SK-N-SH (cell line): ENCODE data around the gene CAPNS2. TPM values are rescaled to one million over a fixed set of nuclear protein-coding genes. Genes with fewer than 3 reads are reported as not detected.

Source experiments
- CTCF ChIA-PET: fragments of 300-600, 350-600 bp; formaldehyde crosslinking; extraction: SDS; loops from one replicate; lab custom pipeline; 2021; lab: Yijun Ruan, JAX
- POLR2A ChIA-PET: fragments of 350-600 bp; sonication (Branson Sonifier 250); formaldehyde crosslinking; extraction: SDS; loops from one replicate; lab custom pipeline; 2020; ENCODE audit warnings: antibody characterized with exemption, inconsistent platforms; lab: Yijun Ruan, JAX
- DNase-seq: peaks from one replicate; pipeline ENCODE4 v3.0.0; 2012
- H2AFZ ChIP-seq: fragments of 200-600 bp; sonication (generic); 2 replicates; pipeline ENCODE4 v1.8.1; 2016; ENCODE audit warnings: antibody characterized with exemption, mild to moderate bottlenecking, low read depth
- H3F3A ChIP-seq: fragments of 200-600 bp; sonication (generic); replicated peaks from 2 replicates; pipeline ENCODE3; 2016; ENCODE audit warnings: antibody characterized with exemption, mild to moderate bottlenecking; ENCODE audit not compliant: insufficient read depth
- H3K27ac ChIP-seq, 2 experiments: fragments of 200-500 bp in 1 of 2; fragments of 200-600 bp in 1 of 2; sonication (Bioruptor generic) in 1 of 2; sonication (generic), shearing (Covaris generic) in 1 of 2; 2 replicates each; pipeline versions ENCODE4 v1.5.1 to v1.6.1; 2014 to 2016; ENCODE audit warnings: low read depth in 2 of 2, inconsistent platforms in 1 of 2, low read length in 1 of 2, mild to moderate bottlenecking in 1 of 2, mixed read lengths in 1 of 2
- H3K27me3 ChIP-seq: fragments of 200-600 bp; sonication (generic), shearing (Covaris generic); 2 replicates; pipeline ENCODE4 v1.6.1; 2016; ENCODE audit warnings: mixed run types; ENCODE audit not compliant: insufficient read depth
- H3K36me3 ChIP-seq, 2 experiments: fragments of 200-500 bp in 1 of 2; fragments of 200-600 bp in 1 of 2; sonication (Bioruptor generic) in 1 of 2; sonication (generic) in 1 of 2; replicated peaks in 1 of 2; 2 replicates each; pipeline versions ENCODE3 to v1.5.1; 2014 to 2016; ENCODE audit warnings: low read length in 1 of 2, mild to moderate bottlenecking in 1 of 2; ENCODE audit not compliant: insufficient read depth in 2 of 2, control insufficient read depth in 1 of 2
- H3K4me1 ChIP-seq, 2 experiments: fragments of 200-500 bp in 1 of 2; fragments of 200-600 bp in 1 of 2; sonication (Bioruptor generic) in 1 of 2; sonication (generic), shearing (Covaris generic) in 1 of 2; 2 replicates each; pipeline versions ENCODE4 v1.5.1 to v1.6.1; 2014 to 2016; ENCODE audit warnings: low read depth in 1 of 2, low read length in 1 of 2, mixed run types in 1 of 2; ENCODE audit not compliant: insufficient read depth in 2 of 2, control insufficient read depth in 1 of 2
- H3K4me2 ChIP-seq: fragments of 200-600 bp; sonication (generic), shearing (Covaris generic); 2 replicates; pipeline ENCODE4 v1.6.1; 2017; ENCODE audit warnings: mixed run types
- H3K4me3 ChIP-seq, 2 experiments: fragments of 200-500 bp in 1 of 2; fragments of 200-600 bp in 1 of 2; sonication (Bioruptor generic) in 1 of 2; sonication (generic), shearing (Covaris generic) in 1 of 2; 2 replicates each; pipeline versions ENCODE4 v1.5.1 to v1.8.1; 2014 to 2016; ENCODE audit warnings: low read depth in 2 of 2, inconsistent platforms in 1 of 2, low read length in 1 of 2, mild to moderate bottlenecking in 1 of 2, mixed read lengths in 1 of 2, moderate library complexity in 1 of 2
- H3K79me2 ChIP-seq: fragments of 200-600 bp; sonication (generic); 2 replicates; pipeline ENCODE4 v1.8.1; 2017; ENCODE audit warnings: mild to moderate bottlenecking; ENCODE audit not compliant: insufficient read depth
- H3K9ac ChIP-seq: fragments of 200-600 bp; sonication (generic); 2 replicates; pipeline ENCODE4 v1.6.1; 2017; ENCODE audit warnings: mixed run types
- H3K9me2 ChIP-seq: fragments of 200-600 bp; sonication (generic); 2 replicates; pipeline ENCODE4 v1.6.1; 2017; ENCODE audit warnings: mixed run types
- H3K9me3 ChIP-seq: fragments of 200-600 bp; sonication (generic); 2 replicates; pipeline ENCODE4 v1.6.1; 2017; ENCODE audit warnings: mixed run types, mild to moderate bottlenecking, moderate library complexity
- H4K20me1 ChIP-seq: fragments of 200-600 bp; sonication (generic); 2 replicates; pipeline ENCODE4 v1.6.1; 2017; ENCODE audit warnings: mild to moderate bottlenecking, mixed run types; ENCODE audit not compliant: insufficient read depth
- CHD2 ChIP-seq: fragments of 150-350 bp; IDR thresholded peaks from 2 replicates; pipeline ENCODE4 v1.6.1; 2018; ENCODE audit warnings: low read length; ENCODE audit not compliant: partially characterized antibody
- EP300 ChIP-seq, 2 experiments: IDR thresholded peaks; 2 replicates each; pipeline versions ENCODE4 v1.4.0 to v1.6.1; 2012; ENCODE audit warnings: borderline replicate concordance in 1 of 2, low read depth in 1 of 2, low read length in 1 of 2
- EZH2phosphoT487 ChIP-seq: fragments of 200-600 bp; sonication (generic); IDR thresholded peaks from 2 replicates; pipeline ENCODE4 v1.6.1; 2017; ENCODE audit warnings: low read depth, mixed run types, mild to moderate bottlenecking, antibody characterized with exemption, moderate library complexity, borderline replicate concordance
- FOSL2 ChIP-seq: IDR thresholded peaks from 2 replicates; pipeline ENCODE4 v1.4.0; 2012; ENCODE audit warnings: low read depth, mild to moderate bottlenecking, moderate library complexity, borderline replicate concordance
- FOXJ3 ChIP-seq: sonication (generic); formaldehyde crosslinking; IDR thresholded peaks from 2 replicates; pipeline ENCODE4 v1.5.1; 2020; ENCODE audit warnings: mild to moderate bottlenecking, missing genetic modification reagents
- FOXM1 ChIP-seq: IDR thresholded peaks from 2 replicates; pipeline ENCODE4 v1.4.0; 2012; ENCODE audit warnings: low read depth, mild to moderate bottlenecking
- GATA2 ChIP-seq: sonication (generic); formaldehyde crosslinking; IDR thresholded peaks from 2 replicates; pipeline ENCODE4 v1.5.0; 2020; ENCODE audit warnings: mild to moderate bottlenecking, missing genetic modification reagents
- JUND ChIP-seq: IDR thresholded peaks from 2 replicates; pipeline ENCODE4 v1.4.0; 2012
- MAX ChIP-seq: IDR thresholded peaks from 2 replicates; pipeline ENCODE4 v1.4.0; 2012; ENCODE audit warnings: low read depth
- MEF2A ChIP-seq: IDR thresholded peaks from 2 replicates; pipeline ENCODE4 v1.4.0; 2012; ENCODE audit warnings: low read depth, borderline replicate concordance
- NRF1 ChIP-seq: IDR thresholded peaks from 2 replicates; pipeline ENCODE4 v1.6.1; 2012; ENCODE audit warnings: low read depth, mild to moderate bottlenecking, low read length
- PBX3 ChIP-seq: IDR thresholded peaks from 2 replicates; pipeline ENCODE4; 2012
- POLR2AphosphoS5 ChIP-seq: IDR thresholded peaks from 2 replicates; pipeline ENCODE4 v1.6.1; 2012; ENCODE audit warnings: low read depth, low read length
- RAD21 ChIP-seq: IDR thresholded peaks from 2 replicates; pipeline ENCODE4 v1.6.1; 2012; ENCODE audit warnings: mild to moderate bottlenecking, low read length
- RCOR1 ChIP-seq: fragments of 150-350 bp; IDR thresholded peaks from 2 replicates; pipeline ENCODE4 v1.6.1; 2017; ENCODE audit warnings: antibody characterized with exemption, low read length
- REST ChIP-seq: IDR thresholded peaks from 2 replicates; pipeline ENCODE4 v1.6.1; 2012; ENCODE audit warnings: mild to moderate bottlenecking, low read depth, low read length, moderate library complexity
- RFX5 ChIP-seq: IDR thresholded peaks from 2 replicates; pipeline ENCODE4 v1.6.1; 2012; ENCODE audit warnings: mild to moderate bottlenecking, improper control_type of control experiment, low read length
- SMC3 ChIP-seq: IDR thresholded peaks from 2 replicates; pipeline ENCODE4 v1.6.1; 2012; ENCODE audit warnings: low read depth, low read length, improper control_type of control experiment
- TAF1 ChIP-seq: IDR thresholded peaks from 2 replicates; pipeline ENCODE4 v1.6.1; 2012; ENCODE audit warnings: low read depth, mild to moderate bottlenecking, low read length, moderate library complexity, borderline replicate concordance
- TCF12 ChIP-seq: IDR thresholded peaks from 2 replicates; pipeline ENCODE4 v1.4.0; 2012
- TEAD4 ChIP-seq: IDR thresholded peaks from 2 replicates; pipeline ENCODE4 v1.4.0; 2012; ENCODE audit warnings: mild to moderate bottlenecking, borderline replicate concordance; ENCODE audit not compliant: insufficient read depth
- USF1 ChIP-seq: IDR thresholded peaks from 2 replicates; pipeline ENCODE4 v1.4.0; 2012; ENCODE audit warnings: low read depth, borderline replicate concordance
- YY1 ChIP-seq: IDR thresholded peaks from 2 replicates; pipeline ENCODE4 v1.4.0; 2012; ENCODE audit warnings: low read depth, mild to moderate bottlenecking
- WGBS: methylation state at CpG from one replicate; pipeline ENCODE4 v1.1.6; 2017; ENCODE audit warnings: low lambda C conversion rate; 5-methylcytosine and 5-hydroxymethylcytosine counted together
- polyA plus RNA-seq, 3 experiments: library from polyadenylated mRNA; depleted of rRNA; stranded (reverse); fragments of >200 nt; gene quantifications; 2 replicates each; pipeline ENCODE4 v1.2.3, GENCODE V29; 2012
- TF ChIP-seq, protein P1 (sequence below): fragments of 150-350 bp; IDR thresholded peaks from 2 replicates; pipeline ENCODE4 v1.6.1; 2017; ENCODE audit warnings: antibody characterized with exemption, low read length, low read depth, borderline replicate concordance
- TF ChIP-seq, protein P2 (sequence below): fragments of 150-350 bp; IDR thresholded peaks from 2 replicates; pipeline ENCODE4 v1.6.1; 2016; ENCODE audit warnings: mild to moderate bottlenecking, low read depth, low read length

Gene CAPNS2
- polyA plus RNA-seq, 1 of the 3 experiments (the other 2 are of a cell fraction): 0.13 TPM

- Histone ChIP-seq H3K9ac (no peak overlapping the region), H4K20me1 (no peaks in the 10 kb centered on the region), H3K27me3 (no peaks in the 10 kb centered on the region), H3K4me1 (peaks cover 14 to 24% of the 10 kb centered on the region in 2 experiments; a peak in 3 of 4 replicates), H3K36me3 (peaks cover 38 to 71% of the 10 kb centered on the region in 2 experiments), H3F3A (peaks cover 6% of the 10 kb centered on the region), H3K9me3 (no peaks in the 10 kb centered on the region), H3K4me2 (no peak overlapping the region), H3K4me3 (no peak overlapping the region), H3K9me2 (no peaks in the 10 kb centered on the region; the same call in 1 of the 2 replicates), H2AFZ (no peak overlapping the region), H3K79me2 (no peaks in the 10 kb centered on the region; the same call in 1 of the 2 replicates), H3K27ac (peak overlapping the region; percentile 36 to 100; a peak in 3 of 4 replicates)
- ChIA-PET POLR2A (interaction anchor here (1.4 kb wide), 1 partner anchor 102 kb away, joined by 3 read pairs; no protein-coding TSS in a partner anchor), CTCF (interaction anchor here (0.6 to 1.8 kb wide), 5 partner anchors 57 to 114 kb away, joined by 3 to 6 read pairs (median 3); no protein-coding TSS in a partner anchor)
- peak; percentile 30 for DNase-seq
- WGBS: 53% methylated on average over 1 of the region's 1 CpG
- TF ChIP-seq USF1 (no peak), TAF1 (no peak), EZH2phosphoT487 (no peak), TCF12 (peak; percentile 67; the same call in 1 of the 2 replicates), EP300 (IDR thresholded peaks at IDR 0.05; ENCODE audit: borderline replicate concordance in 1 of 2, low read depth in 1 of 2, low read length in 1 of 2) (peak; percentile 41 to 99; a peak in 3 of 4 replicates), MAX (no peak), REST (no peak), CHD2 (peak; percentile 62), RFX5 (peak; percentile 3; the same call in 1 of the 2 replicates), FOSL2 (no peak), MEF2A (no peak), PBX3 (peak; percentile 51; the same call in 1 of the 2 replicates), GATA2 (peak; percentile 89), TEAD4 (peak; percentile 86; the same call in 1 of the 2 replicates), FOXM1 (no peak), YY1 (no peak), JUND (peak; percentile 29; the same call in 1 of the 2 replicates), RAD21 (peak; percentile 26; the same call in 1 of the 2 replicates), FOXJ3 (CRISPR knock-in tag) (no peak), SMC3 (no peak), RCOR1 (peak; percentile 76), NRF1 (no peak), POLR2AphosphoS5 (peak; percentile 72)
- TF ChIP-seq, protein P1, sequence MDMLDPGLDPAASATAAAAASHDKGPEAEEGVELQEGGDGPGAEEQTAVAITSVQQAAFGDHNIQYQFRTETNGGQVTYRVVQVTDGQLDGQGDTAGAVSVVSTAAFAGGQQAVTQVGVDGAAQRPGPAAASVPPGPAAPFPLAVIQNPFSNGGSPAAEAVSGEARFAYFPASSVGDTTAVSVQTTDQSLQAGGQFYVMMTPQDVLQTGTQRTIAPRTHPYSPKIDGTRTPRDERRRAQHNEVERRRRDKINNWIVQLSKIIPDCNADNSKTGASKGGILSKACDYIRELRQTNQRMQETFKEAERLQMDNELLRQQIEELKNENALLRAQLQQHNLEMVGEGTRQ: no peak
- TF ChIP-seq, protein P2, sequence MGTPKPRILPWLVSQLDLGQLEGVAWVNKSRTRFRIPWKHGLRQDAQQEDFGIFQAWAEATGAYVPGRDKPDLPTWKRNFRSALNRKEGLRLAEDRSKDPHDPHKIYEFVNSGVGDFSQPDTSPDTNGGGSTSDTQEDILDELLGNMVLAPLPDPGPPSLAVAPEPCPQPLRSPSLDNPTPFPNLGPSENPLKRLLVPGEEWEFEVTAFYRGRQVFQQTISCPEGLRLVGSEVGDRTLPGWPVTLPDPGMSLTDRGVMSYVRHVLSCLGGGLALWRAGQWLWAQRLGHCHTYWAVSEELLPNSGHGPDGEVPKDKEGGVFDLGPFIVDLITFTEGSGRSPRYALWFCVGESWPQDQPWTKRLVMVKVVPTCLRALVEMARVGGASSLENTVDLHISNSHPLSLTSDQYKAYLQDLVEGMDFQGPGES: no peak
These were observed 6.5 kb upstream of the CAPNS2 start for GRCh38 chr16:55559933-55560516.
